Kidney glomerular epithelial cell (primary cell): ENCODE results near the gene CNTN5.

Source experiments
- DNase-seq: peaks from one replicate; lab custom pipeline; 2025; lab: John Stamatoyannopoulos, UW

Gene CNTN5

DNA sequence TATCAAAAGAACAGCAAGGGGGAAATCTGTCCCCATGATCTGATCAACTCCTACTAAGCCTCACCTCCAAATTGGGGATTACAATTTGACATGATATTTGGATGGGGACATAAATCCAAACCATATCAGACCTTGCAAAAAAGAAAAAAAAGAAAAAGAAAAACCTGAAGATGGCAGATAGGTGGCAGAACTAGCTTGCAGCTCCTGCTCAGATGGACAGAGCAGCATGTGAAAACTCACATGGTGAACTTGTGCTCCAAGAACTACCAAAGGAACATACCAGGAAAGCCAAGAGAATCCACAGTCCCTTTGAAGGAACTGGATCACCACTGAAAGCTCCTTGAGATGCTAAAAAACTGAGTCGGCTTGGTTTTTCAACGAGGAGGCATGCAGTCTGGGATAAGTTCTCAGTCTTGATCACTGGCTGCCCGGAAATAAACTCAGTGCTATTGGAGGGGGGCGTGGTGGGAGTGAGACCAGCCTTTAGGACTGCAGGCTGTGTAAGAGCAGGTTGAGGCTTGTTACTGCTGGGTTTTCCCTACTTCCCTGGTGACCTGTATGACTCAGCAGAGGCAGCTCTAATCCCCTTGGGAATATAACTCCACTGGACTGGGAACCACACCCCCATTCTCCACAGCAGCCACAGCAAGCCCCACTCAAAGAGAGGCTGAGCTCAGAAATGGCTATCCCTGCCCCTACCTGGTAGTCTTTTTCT is 1308.0 kb downstream of the CNTN5 start:
- DNase-seq: no peak

DNA sequence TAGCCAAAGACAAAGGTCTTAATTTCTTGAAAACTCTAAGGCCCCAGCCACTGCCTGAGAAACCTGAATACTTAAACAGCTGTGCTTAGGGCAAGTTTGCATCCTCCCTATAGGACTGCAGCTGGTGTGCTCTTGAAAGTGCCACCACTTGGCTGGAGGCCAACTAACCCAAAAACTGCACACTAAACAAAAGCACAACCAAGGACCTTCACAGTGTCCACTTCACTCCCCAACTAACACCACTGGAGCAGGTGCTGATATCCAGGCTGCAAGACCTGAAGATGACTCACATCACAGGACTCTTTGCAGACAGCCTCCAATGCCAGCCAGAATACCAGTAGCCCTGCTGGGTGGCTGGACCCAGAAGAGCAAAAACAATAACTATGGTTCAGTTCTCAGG is 1308.6 kb downstream of the CNTN5 start:
- DNase-seq: no peak

DNA sequence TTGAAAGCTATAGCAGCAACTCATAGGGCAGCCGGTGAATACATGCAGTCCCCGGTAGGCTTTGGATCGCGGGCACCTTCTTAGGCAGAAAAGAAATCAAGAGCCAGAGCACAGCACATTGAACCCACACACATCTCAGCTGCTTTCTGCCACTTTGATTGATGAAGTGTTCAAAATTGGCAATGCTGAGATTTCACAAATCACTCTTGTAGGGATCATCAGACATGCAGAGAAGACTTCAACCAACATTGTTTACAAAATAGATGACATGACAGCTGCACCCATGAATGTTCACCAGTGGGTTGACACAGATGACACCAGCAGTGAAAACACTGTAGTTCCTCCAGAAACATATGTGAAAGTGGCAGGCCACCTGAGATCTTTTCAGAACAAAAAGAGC is 1316.1 kb downstream of the CNTN5 start:
- DNase-seq: no peak

DNA sequence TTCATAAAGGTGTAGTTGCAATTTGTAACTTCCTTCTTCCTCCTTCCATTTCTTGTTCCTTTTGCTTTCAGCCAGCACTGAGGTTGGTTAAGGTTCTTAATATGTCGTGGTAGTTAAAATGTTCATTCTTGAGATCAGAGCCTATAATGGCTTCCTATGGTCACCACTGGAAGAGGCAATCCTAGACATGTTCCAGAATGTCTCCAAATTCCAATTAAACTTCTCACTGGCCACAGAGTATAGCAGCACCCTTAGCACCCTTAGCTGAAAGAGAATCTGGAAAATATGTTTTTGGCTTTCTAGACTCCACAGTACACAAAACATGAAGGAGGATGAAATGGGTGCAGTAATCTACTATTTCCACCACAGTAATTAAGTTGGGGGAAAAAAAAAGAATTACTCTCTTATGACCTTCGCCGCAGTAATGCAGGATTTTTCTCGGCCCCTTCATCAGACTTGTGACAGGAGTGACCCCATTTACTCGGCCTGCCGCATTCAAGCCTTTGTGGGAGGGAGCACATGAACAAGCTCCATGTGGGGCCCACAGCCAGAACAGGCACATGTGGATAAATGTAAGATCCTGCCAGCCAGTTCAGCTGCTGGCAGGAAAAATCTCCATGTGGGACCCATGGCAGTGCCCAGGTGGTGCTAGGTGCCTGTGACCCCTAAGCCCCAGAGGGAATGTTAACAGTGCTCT is 1317.5 kb downstream of the CNTN5 start:
- no peak for DNase-seq

DNA sequence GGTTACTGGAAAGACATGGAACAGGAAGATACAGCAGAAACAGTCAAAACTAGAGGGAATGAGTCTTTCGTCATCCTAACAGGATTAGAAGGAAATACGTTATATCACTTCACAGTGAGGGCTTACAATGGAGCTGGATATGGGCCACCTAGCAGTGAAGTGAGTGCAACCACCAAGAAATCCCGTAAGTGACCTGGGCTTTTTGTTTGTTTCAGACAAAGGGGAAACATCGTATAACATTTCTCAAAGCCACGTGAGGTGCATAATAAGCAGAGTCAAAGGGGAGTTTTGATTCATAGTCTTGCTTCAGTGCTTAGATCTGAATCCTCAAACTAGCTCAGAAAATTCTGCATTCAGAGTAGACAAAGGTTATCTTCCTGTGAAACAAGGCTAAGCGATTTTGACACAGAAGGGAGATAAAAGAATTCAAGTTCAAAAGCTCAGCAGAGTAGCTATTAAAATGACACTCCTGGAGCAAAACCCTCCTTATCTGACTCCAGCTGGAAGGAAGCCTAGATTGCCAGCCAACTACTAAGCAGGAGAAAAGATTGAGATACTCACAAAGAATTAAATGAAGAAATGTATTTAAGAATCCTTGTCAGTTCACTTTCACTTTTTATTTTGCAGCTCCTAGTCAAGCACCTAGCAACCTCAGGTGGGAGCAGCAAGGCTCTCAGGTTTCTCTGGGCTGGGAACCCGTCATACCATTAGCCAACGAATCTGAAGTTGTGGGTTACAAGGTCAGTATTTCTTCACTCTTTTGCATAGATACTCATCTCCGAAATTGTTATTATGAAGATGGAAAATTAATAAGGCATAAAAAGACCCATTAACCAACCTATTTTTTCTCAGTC is 1319.9 kb downstream of the CNTN5 start:
- no peak for DNase-seq

DNA sequence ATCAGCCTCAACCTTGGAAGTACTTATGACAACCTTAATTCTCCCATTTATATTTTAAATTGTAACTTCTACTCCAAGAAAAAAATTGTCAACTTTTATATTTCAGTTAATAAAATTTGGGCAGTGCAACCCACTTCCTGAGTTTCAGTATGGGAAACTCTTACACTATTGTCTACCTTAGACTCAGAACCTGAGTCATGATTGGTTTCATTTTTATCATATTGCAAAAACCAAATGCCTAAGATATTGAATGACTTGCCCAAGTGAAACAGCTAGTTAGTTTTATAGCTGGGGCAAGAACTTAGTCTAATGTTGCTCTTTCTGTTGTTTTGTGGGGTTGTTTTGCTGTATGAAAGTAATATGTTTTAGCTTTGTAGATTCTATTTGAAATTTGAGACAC is 1332.3 kb downstream of the CNTN5 start:
- DNase-seq: no peak

DNA sequence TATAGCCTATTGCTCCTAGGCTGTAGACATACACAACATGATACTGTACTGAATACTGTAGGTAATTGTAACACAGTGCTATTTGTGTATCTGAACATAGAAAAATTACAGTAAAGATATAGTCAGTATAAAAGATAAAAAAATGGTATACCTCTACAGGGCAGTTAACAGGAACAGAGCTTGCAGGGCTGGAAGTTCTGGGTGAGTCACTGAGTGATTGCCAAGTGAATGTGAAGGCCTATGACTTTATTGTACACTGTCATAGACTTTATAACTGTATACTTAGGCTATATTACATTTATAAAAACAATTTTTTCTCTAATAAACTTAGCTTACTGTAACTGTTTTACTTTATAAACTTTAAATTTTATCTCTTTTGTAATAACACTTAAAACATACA is 1334.0 kb downstream of the CNTN5 start:
- peak; percentile 0 for DNase-seq

DNA sequence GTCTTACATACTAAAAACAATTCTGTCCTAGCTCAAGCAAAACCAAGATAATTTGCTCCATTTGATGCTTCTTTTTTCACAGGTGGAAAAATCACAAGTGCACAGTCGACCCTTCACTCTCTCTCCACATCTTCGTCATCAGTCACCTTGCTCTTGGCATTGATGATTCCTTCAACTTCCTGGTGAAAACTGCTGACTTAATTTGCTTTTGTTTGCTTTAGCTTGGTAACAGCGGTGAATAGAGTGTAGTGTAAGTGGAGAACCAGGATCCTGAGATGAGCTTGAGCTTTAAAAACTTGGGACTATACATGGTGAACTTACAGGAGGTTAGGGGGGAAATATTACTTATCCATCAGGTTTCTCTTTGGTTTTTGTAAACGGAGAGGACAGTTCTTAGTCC is 1335.3 kb downstream of the CNTN5 start:
- DNase-seq: no peak

DNA sequence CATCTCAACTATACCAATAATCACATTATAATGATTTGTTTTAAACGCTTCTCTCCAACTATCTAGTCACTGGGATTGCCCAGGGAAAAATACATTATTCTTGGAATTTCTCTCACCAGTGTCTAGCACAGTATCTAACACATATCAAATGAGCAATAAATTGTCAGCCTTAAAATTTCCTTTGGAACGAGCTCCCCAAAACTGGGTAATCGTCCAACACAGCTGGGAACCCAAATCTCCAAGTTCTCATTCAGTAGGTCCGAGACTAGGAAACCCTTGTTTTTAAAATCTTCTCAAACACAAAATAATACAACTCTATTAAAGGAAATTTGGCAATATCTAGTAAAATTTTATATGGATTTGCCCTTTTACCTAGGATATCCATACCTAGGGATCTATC is 1338.5 kb downstream of the CNTN5 start:
- DNase-seq: no peak

DNA sequence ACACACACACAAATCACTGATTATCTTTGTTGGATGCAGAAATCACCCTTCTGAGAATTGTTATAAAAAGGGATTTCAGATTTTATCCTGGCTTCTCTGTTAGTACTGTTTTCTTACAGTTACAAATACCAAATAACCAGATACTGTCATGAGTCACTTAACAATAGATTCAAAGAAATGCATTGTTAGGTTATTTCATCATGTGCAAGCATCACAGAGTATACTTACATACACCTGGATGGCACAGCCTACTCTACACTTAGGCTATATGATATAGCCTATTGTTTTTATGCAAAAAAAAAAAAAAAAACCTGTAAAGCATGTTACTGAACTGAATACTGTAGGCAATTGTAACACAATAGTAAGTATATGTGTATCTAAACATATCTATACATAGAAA is 1347.1 kb downstream of the CNTN5 start:
- DNase-seq: no peak

DNA sequence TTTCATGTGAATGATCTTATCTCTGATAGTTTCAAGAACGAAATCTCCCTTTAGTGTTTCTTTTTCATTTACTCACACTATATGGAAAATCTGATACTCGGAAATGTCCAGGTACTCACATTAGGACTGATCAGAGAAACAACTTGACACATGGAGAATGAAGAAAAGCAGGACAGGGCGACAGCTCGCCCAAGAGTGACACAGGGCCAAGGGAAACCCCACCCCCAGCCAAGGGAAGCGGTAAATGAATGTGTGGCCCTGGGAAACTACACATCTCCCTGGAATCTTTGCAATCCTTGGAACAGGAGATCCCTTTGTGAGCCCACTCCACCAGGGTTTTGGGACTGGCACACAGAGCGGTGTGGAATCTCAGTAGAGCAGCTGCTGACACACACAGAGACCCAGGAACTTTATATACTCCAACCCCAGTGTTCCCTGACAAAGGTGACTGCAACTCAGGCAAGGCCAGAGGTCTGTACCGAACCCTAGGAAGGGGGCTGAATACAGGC is 1362.7 kb downstream of the CNTN5 start:
- no peak for DNase-seq

DNA sequence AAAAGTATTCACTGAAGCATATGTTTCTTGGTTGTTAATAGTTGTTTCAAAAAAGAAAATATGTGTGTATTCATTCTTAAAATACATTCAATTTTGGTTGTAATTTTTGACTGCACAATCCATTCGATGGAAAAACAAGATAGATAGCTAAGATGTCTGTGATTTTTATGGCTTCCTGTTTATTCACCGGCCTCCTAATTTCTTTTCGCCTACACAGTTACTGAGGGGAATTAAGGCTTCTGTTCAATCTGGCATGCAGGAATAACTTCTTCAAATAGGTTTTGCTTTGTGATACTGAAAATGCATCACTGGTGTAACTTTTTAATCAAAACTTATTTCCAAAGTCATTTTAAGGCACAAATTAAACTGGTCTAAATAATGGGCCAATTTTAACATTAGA is 1375.5 kb downstream of the CNTN5 start:
- DNase-seq: no peak

DNA sequence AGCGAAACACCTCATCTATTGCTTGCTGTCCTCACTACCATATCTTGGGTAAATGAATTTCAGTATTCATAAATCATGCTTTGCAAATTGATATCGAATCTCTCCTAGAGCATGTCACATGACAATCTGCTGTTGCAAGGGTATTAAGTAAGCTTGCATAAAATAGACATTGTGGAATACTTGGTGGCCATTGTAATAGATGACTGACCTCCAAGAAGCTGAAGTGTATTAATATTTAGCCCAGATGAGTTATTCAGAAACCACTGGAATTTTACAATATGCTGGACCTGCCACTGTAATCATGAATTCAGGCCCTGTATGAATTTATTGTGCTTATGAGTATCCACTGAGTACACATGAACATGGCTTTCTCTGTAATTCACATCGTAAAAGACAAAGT is 1376.7 kb downstream of the CNTN5 start:
- peak; percentile 69 for DNase-seq

DNA sequence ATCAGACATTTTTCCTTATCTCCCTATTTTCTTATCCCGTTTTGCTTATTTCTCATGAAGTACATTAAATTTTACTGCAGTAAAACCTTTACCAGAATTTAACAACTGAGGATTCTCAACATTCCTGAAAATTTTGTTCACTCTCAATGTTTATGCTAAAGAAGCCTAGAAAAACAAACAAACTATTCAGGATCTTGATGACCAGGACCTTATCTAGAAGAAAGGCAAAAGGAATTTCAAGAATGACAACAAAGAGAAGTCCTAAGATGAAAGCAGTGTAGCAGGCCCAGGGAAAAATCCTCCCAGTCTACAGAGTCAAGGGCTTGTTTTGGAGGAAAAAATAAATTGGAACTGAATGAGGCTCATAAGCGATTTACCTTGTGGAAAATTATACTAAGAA is 1383.1 kb downstream of the CNTN5 start:
- peak; percentile 78 for DNase-seq

DNA sequence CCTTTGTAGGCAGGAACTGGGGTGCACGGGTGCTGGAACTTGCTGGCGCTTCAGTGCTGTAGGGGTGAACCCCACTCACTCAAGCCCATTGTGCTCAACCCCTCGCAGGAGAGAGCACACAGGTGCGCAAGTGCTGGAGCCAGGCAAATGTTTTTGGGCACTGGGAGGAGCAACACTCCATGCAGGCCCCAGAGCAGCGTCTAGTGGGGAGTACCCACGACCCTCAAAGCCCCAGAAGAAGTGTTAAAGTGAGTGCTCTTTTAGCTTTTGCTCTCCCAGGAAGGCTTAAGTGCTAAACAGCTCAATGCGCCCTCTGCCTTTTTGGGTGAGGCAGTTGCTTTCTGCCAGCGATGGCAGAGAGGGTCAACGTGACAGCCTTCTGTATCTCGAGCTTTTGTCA is 1384.2 kb downstream of the CNTN5 start:
- no peak for DNase-seq
